ENCODE measurements around the gene KCTD13. TPM values are rescaled to one million over a fixed set of nuclear protein-coding genes. Genes with fewer than 3 reads are reported as not detected.

Gene KCTD13
- polyA plus RNA-seq, 1 of the 3 experiments (the other 2 are of a cell fraction), result 31.0 TPM

- no peak for TF ChIP-seq MAX (IDR thresholded peaks at IDR 0.05; ENCODE audit: low read depth)
- TF ChIP-seq FOSL2 (IDR thresholded peaks at IDR 0.05; ENCODE audit: borderline replicate concordance, low read depth), result no peak
- TF ChIP-seq RFX5 (IDR thresholded peaks at IDR 0.05; ENCODE audit: low read length), result no peak
- no peak for TF ChIP-seq JUND (IDR thresholded peaks at IDR 0.05)
- TF ChIP-seq FOXJ3 (CRISPR knock-in tag; IDR thresholded peaks at IDR 0.05), result no peak
- no peak for TF ChIP-seq IRF3 (IDR thresholded peaks at IDR 0.05; ENCODE audit: low read depth, low read length)
- TF ChIP-seq EP300 (IDR thresholded peaks at IDR 0.05; ENCODE audit: borderline replicate concordance in 1 of 2, low read depth in 1 of 2, low read length in 1 of 2), result no peak
- no peak for TF ChIP-seq USF2 (IDR thresholded peaks at IDR 0.05; ENCODE audit: borderline replicate concordance, low read depth, low read length)
- no peak for TF ChIP-seq EZH2phosphoT487 (IDR thresholded peaks at IDR 0.05; ENCODE audit: borderline replicate concordance, low read depth)
- no peak for TF ChIP-seq RAD21 (IDR thresholded peaks at IDR 0.05; ENCODE audit: low read length)
- no peak for TF ChIP-seq POLR2AphosphoS5 (IDR thresholded peaks at IDR 0.05; ENCODE audit: low read depth, low read length)
- no peak for TF ChIP-seq CTCF (IDR thresholded peaks at IDR 0.05)
- TF ChIP-seq GATA2 (CRISPR knock-in tag; IDR thresholded peaks at IDR 0.05), result no peak
- TF ChIP-seq ELF1 (IDR thresholded peaks at IDR 0.05), result no peak
Measured at GRCh38 chr16:29913514-29913913, 12.5 kb downstream of the KCTD13 start (continued).

GRCh38 chr16:29912087-29912486 lies 13.9 kb downstream of the KCTD13 start:
- CTCF ChIA-PET, result interaction anchor here (0.6 to 2.2 kb wide), 2 partner anchors 10 to 120 kb away, joined by 4 to 8 read pairs; no protein-coding TSS in a partner anchor
- TF ChIP-seq RXRA (IDR thresholded peaks at IDR 0.05; ENCODE audit: borderline replicate concordance, low read depth) (no peak), MEF2A (IDR thresholded peaks at IDR 0.05; ENCODE audit: borderline replicate concordance, low read depth) (no peak), NRF1 (IDR thresholded peaks at IDR 0.05; ENCODE audit: low read depth, low read length) (no peak), GABPA (IDR thresholded peaks at IDR 0.05; ENCODE audit: low read depth) (no peak), EP300 (IDR thresholded peaks at IDR 0.05; ENCODE audit: borderline replicate concordance in 1 of 2, low read depth in 1 of 2, low read length in 1 of 2) (no peak), SMC3 (IDR thresholded peaks at IDR 0.05; ENCODE audit: low read depth, low read length) (no peak), ZBTB33 (IDR thresholded peaks at IDR 0.05; ENCODE audit: borderline replicate concordance, low read depth) (no peak), CTCF (IDR thresholded peaks at IDR 0.05) (no peak), RCOR1 (IDR thresholded peaks at IDR 0.05; ENCODE audit: low read length) (no peak), FOXJ3 (CRISPR knock-in tag; IDR thresholded peaks at IDR 0.05) (no peak), MXI1 (IDR thresholded peaks at IDR 0.05; ENCODE audit: low read depth, low read length) (no peak), SIN3A (IDR thresholded peaks at IDR 0.05; ENCODE audit: borderline replicate concordance, low read depth, low read length) (no peak), JUND (IDR thresholded peaks at IDR 0.05) (no peak)

More at GRCh38 chr16:29912087-29912486, 13.9 kb downstream of the KCTD13 start:
- H3K9me2 ChIP-seq, result no peaks in the 10 kb centered on the region
- POLR2A ChIA-PET, result interaction anchor here (1.8 to 2.6 kb wide), 2 partner anchors 11 to 14 kb away, joined by 3 to 12 read pairs; partner anchors contain the start of genes ASPHD1, KCTD13 and SEZ6L2
- H3F3A ChIP-seq (replicated peaks; ENCODE audit: insufficient read depth), result peaks cover 15% of the 10 kb centered on the region
- no peak overlapping the region for H3K9ac ChIP-seq
- no peaks in the 10 kb centered on the region for H3K9me3 ChIP-seq
- no peak overlapping the region for H3K4me2 ChIP-seq
- no peaks in the 10 kb centered on the region for H4K20me1 ChIP-seq (ENCODE audit: insufficient read depth)
- no peak overlapping the region for H2AFZ ChIP-seq (ENCODE audit: low read depth)
- H3K27ac ChIP-seq (ENCODE audit: low read depth in 2 of 2, low read length in 1 of 2), result no peak overlapping the region
- 94% methylated on average over 11 of the region's 11 CpGs for WGBS (ENCODE audit: low lambda C conversion rate)
- H3K4me3 ChIP-seq (ENCODE audit: low read depth in 2 of 2, low read length in 1 of 2), result no peak overlapping the region
- H3K79me2 ChIP-seq (ENCODE audit: insufficient read depth), result peaks cover 6% of the 10 kb centered on the region; the same call in 1 of the 2 replicates
- no peak for DNase-seq
- no peaks in the 10 kb centered on the region for H3K4me1 ChIP-seq (ENCODE audit: control insufficient read depth in 1 of 2, insufficient read depth in 2 of 2, low read depth in 1 of 2, low read length in 1 of 2)
- peaks cover 3 to 14% of the 10 kb centered on the region in 2 experiments for H3K36me3 ChIP-seq (replicated peaks in 1 of 2; ENCODE audit: control insufficient read depth in 1 of 2, insufficient read depth in 2 of 2, low read length in 1 of 2)
- H3K27me3 ChIP-seq (ENCODE audit: insufficient read depth), result no peaks in the 10 kb centered on the region

Data from SK-N-SH (cell line).